H1 (cell line): ENCODE data around the gene HNRNPH3. TPM values are rescaled to one million over a fixed set of nuclear protein-coding genes. Genes with fewer than 3 reads are reported as not detected.
A peak's percentile ranks its signal among the peaks of the same experiment; 100 is the strongest.

Experiments used
- USF2 ChIP-seq: IDR thresholded peaks from 2 replicates; pipeline ENCODE4 v1.6.1; 2011; ENCODE audit warnings: low read length, improper control_type of control experiment
- polyA plus RNA-seq, 7 experiments: library from polyadenylated mRNA; depleted of rRNA in 3 of 7; stranded (reverse) in 5 of 7; unstranded in 2 of 7; fragments of >200 nt in 5 of 7; fragments of 200-250 nt in 2 of 7; gene quantifications; 1 replicate in 5 of 7; 2 replicates in 1 of 7; 4 replicates in 1 of 7; pipeline versions ENCODE4 v1.2.1 to v1.2.3, GENCODE V29; 2011 to 2013; ENCODE audit warnings: missing spikeins in 2 of 7, mixed read lengths in 2 of 7
- total RNA-seq: library from RNA; stranded (reverse); fragmentation: NEBNext Ultra II Directional; extraction: Animal tissue kit (Norgen Biotek cat#: 25700); gene quantifications from 2 replicates; pipeline ENCODE4 v1.2.1, GENCODE V29; 2021

HNRNPH3 gene
- total and polyA plus RNA-seq, 2 of the 8 experiments (the other 6 are each of a cell fraction or from before 2014, with no cell fraction given): 63.2 to 230 TPM

- peak; percentile 44 for TF ChIP-seq USF2
These were observed 1.9 kb downstream of the HNRNPH3 start (continued) for GRCh38 chr10:68333440-68334431.
